ENCODE measurements around the gene SLC17A7. TPM values are rescaled to one million over a fixed set of nuclear protein-coding genes. Genes with fewer than 3 reads are reported as not detected.
"Not testable (repeated sequence)": the region's sequence is repeated elsewhere in the genome, so short reads cannot be mapped to it uniquely, and the experiment has no call there.

SLC17A7 gene
- total RNA-seq, 2 experiments from 2014 or later, result 0.30 to 0.43 TPM

DNA sequence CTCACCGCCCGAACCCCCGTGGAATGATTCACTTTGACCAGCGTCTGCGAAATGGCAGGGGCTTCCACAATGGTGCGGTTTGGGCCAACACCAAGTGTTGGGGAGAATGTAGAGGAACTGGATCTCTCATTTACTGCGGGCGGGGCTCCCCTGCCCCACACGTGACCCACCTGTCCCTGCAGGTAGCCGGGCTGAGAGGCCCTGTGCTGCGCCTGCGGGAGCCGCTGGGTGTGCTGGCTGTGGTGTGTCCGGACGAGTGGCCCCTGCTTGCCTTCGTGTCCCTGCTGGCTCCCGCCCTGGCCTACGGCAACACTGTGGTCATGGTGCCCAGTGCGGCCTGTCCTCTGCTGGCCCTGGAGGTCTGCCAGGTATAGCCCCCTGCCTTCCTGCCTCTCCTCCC, 26.9 kb upstream of the SLC17A7 start:
- CTCF ChIA-PET, result interaction anchor here (3.2 kb wide), 1 partner anchor 243 kb away, joined by 13 read pairs; no protein-coding TSS in a partner anchor
- peak overlapping the region; percentile 77 for H3K4me3 Mint-ChIP-seq
- peak overlapping the region; percentile 100 for H3K27ac Mint-ChIP-seq

DNA sequence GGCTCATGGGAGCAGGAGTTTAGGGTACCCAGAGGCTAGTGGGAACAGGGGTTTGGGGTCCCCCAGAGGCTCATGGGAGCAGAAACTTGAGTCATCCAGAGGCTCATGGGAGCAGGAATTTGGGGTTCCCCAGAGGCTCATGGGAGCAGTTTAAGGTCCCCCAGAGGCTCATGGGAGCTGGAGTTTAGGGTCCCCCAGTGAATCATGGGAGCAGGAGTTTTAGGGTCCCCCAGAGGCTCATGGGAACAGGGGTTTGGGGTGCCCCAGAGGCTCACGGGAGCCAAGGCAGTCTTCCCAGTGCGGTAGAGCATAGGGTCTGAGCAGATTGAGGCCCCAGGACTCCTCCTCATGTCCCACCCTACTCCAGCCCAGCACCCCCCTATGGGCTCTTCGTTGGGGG, 24.0 kb upstream of the SLC17A7 start:
- H3K4me3 Mint-ChIP-seq, result no peak overlapping the region
- CTCF ChIA-PET, result no interaction called here
- no peaks in the 10 kb centered on the region for H3K27me3 Mint-ChIP-seq
- peaks cover 26% of the 10 kb centered on the region for H3K4me1 Mint-ChIP-seq
- peak overlapping the region; percentile 26 for H3K27ac Mint-ChIP-seq
- peaks cover 27% of the 10 kb centered on the region for H3K36me3 Mint-ChIP-seq (ENCODE audit: low read depth)
- POLR2A ChIA-PET, result interaction anchor here (0.7 to 10.7 kb wide), 2 partner anchors 12 to 20 kb away, joined by 5 to 192 read pairs; partner anchors contain the start of genes ALDH16A1 and PIH1D1
- H3K9me3 Mint-ChIP-seq, result no peaks in the 10 kb centered on the region
- DNase-seq, result no peak

More for the DNA sequence above, 26.9 kb upstream of the SLC17A7 start:
- peaks cover 21% of the 10 kb centered on the region for H3K36me3 Mint-ChIP-seq (ENCODE audit: low read depth)
- H3K9me3 Mint-ChIP-seq, result no peaks in the 10 kb centered on the region
- H3K4me1 Mint-ChIP-seq, result peaks cover 50% of the 10 kb centered on the region
- no peaks in the 10 kb centered on the region for H3K27me3 Mint-ChIP-seq
- POLR2A ChIA-PET, result interaction anchor here (1.0 to 10.7 kb wide), 7 partner anchors 9 to 208 kb away, joined by 3 to 192 read pairs (median 6); partner anchors contain the start of genes ALDH16A1, PIH1D1 and PRMT1
- no peak for DNase-seq

DNA sequence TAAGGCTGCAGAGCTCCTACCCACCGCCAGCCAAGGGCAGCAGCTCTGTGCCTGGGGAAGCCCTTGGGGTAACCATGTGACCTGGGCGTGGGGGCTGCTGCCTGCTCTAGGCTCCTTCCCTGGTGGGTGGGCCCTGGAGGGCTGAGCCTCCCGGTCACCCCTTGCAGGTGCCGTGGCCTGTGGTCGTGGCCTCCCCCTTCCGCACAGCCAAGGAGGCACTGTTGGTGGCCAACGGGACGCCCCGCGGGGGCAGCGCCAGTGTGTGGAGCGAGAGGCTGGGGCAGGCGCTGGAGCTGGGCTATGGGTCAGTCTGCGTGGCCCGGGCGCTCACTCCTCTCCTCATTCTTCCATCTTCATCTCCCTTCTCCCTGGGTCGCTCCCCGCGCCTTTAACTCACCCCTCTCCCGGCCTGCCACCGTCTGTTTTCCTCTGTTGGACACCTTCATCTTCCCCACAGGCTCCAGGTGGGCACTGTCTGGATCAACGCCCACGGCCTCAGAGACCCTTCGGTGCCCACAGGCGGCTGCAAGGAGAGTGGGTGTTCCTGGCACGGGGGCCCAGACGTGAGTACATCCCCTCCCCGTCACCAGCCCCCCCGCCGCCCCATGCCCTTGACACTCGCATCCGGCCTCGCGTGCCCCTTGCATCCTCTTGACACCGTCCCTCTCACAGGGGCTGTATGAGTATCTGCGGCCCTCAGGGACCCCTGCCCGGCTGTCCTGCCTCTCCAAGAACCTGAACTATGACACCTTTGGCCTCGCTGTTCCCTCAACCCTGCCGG, 22.8 kb upstream of the SLC17A7 start:
- H3K4me3 Mint-ChIP-seq, result no peak overlapping the region
- H3K4me1 Mint-ChIP-seq, result peaks cover 20% of the 10 kb centered on the region
- no peaks in the 10 kb centered on the region for H3K27me3 Mint-ChIP-seq
- ChIA-PET POLR2A (interaction anchor here (10.7 kb wide), 1 partner anchor 11 kb away, joined by 192 read pairs; the partner anchor contains the start of genes ALDH16A1 and PIH1D1), CTCF (no interaction called here)
- no peak for DNase-seq
- no peaks in the 10 kb centered on the region for H3K9me3 Mint-ChIP-seq
- H3K36me3 Mint-ChIP-seq (ENCODE audit: low read depth), result peaks cover 33% of the 10 kb centered on the region
- H3K27ac Mint-ChIP-seq, result no peak overlapping the region

DNA sequence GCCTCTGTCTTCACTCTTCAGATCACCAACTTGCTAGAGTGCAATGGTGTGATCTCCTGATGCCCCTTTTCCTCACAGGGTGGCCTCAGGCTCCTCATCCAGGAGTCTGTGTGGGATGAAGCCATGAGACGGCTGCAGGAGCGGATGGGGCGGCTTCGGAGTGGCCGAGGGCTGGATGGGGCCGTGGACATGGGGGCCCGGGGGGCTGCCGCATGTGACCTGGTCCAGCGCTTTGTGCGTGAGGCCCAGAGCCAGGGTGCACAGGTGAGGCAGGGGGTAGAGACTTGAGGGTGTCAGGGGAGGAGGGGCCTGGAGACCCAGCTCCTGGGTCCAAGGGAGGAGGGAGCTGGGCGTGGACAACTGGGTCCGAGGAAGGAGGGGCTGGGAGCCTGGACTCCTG, 21.2 kb upstream of the SLC17A7 start:
- ChIA-PET CTCF (no interaction called here), POLR2A (interaction anchor here (1.3 kb wide), 1 partner anchor 9 kb away, joined by 3 read pairs; the partner anchor contains the start of gene ALDH16A1)
- H3K4me1 Mint-ChIP-seq, result peaks cover 21% of the 10 kb centered on the region
- peaks cover 27% of the 10 kb centered on the region for H3K36me3 Mint-ChIP-seq (ENCODE audit: low read depth)
- H3K27ac Mint-ChIP-seq, result no peak overlapping the region
- no peak overlapping the region for H3K4me3 Mint-ChIP-seq
- no peaks in the 10 kb centered on the region for H3K9me3 Mint-ChIP-seq
- no peaks in the 10 kb centered on the region for H3K27me3 Mint-ChIP-seq
- no peak for DNase-seq

DNA sequence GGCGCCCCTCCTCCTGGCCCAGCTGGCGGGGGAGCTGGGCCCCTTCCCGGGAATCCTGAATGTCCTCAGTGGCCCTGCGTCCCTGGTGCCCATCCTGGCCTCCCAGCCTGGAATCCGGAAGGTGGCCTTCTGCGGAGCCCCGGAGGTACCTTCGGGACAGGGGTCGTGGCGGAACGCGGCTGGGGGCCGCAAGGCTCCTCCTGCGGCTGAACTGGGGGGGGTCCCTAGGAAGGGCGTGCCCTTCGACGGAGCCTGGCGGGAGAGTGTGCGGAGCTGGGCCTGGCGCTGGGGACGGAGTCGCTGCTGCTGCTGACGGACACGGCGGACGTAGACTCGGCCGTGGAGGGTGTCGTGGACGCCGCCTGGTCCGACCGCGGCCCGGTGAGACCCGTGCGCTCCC, 20.3 kb upstream of the SLC17A7 start:
- H3K27me3 Mint-ChIP-seq, result no peaks in the 10 kb centered on the region
- H3K36me3 Mint-ChIP-seq (ENCODE audit: low read depth), result peaks cover 28% of the 10 kb centered on the region
- no peak overlapping the region for H3K27ac Mint-ChIP-seq
- H3K4me1 Mint-ChIP-seq, result peaks cover 24% of the 10 kb centered on the region
- ChIA-PET CTCF (no interaction called here), POLR2A (interaction anchor here (1.3 to 5.2 kb wide), 2 partner anchors 8 kb away, joined by 3 to 47 read pairs; partner anchors contain the start of gene ALDH16A1)
- H3K4me3 Mint-ChIP-seq, result no peak overlapping the region
- H3K9me3 Mint-ChIP-seq, result no peaks in the 10 kb centered on the region
- DNase-seq, result no peak

DNA sequence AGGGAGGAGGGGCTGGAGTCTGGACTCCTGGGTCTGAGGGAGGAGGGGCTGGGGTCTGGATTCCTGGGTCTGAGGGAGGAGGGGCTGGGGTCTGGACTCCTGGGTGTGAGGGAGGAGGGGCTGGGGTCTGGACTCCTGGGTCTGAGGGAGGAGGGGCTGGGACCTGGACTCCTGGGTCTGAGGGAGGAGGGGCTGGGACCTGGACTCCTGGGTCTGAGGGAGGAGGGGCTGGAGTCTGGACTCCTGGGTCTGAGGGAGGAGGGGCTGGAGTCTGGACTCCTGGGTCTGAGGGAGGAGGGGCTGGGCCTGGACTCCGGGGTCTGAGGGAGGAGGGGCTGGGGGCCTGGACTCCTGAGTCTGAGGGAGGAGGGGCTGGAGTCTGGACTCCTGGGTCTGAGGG, 19.8 kb upstream of the SLC17A7 start:
- DNase-seq, H3K27me3 Mint-ChIP-seq, H3K4me3 Mint-ChIP-seq, H3K9me3 Mint-ChIP-seq, CTCF ChIA-PET, H3K27ac Mint-ChIP-seq: not testable (repeated sequence)
- H3K36me3 Mint-ChIP-seq (ENCODE audit: low read depth), result peaks cover 33% of the 10 kb centered on the region
- peaks cover 29% of the 10 kb centered on the region for H3K4me1 Mint-ChIP-seq
- POLR2A ChIA-PET, result interaction anchor here (1.3 to 5.2 kb wide), 2 partner anchors 8 to 9 kb away, joined by 3 to 47 read pairs; partner anchors contain the start of gene ALDH16A1

DNA sequence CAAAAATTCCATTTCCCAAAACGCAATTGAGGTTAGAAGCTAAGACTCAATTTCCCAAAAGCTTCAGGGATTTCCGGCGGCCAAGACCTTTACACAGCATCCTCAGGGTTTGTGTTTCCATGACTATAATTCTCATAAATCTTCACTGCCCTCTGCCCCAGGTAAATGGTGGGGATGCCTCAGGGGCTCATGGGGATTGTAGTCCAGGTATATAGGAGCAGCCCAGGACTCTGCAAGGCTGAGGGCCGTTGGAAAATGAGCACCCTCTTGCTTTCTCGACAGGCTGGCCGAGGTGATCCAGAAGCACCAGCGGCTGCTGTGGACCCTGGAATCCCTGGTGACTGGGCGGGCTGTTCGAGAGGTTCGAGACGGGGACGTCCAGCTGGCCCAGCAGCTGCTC, 18.1 kb upstream of the SLC17A7 start:
- ChIA-PET POLR2A (interaction anchor here (1.1 to 5.2 kb wide), 4 partner anchors 10 to 70 kb away, joined by 3 to 47 read pairs (median 6); partner anchors contain the start of gene RPL13A), CTCF (interaction anchor here (10.1 kb wide), 1 partner anchor 12 kb away, joined by 159 read pairs; the partner anchor contains the start of gene FLT3LG)
- H3K27me3 Mint-ChIP-seq, result no peaks in the 10 kb centered on the region
- no peak for DNase-seq
- no peaks in the 10 kb centered on the region for H3K9me3 Mint-ChIP-seq
- peaks cover 38% of the 10 kb centered on the region for H3K4me1 Mint-ChIP-seq
- H3K36me3 Mint-ChIP-seq (ENCODE audit: low read depth), result peaks cover 26% of the 10 kb centered on the region
- no peak overlapping the region for H3K4me3 Mint-ChIP-seq
- no peak overlapping the region for H3K27ac Mint-ChIP-seq

DNA sequence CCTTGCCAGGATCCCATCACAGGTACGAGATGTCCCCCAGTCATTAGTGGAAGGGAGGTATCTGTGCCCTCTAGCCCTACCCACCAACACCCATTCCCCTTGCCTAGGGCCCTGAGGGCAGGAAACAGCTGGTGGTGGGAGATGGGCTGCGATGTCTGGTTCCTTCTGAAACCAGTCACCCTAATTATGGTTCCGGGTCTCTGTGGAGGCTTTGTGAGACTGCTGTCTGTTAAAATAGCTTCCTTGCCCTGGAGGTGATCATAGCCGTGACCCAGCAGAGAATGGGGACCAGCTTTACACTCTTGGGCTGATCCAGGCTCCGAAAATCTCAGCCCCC, 17.2 kb upstream of the SLC17A7 start:
- Mint-ChIP-seq H3K27ac (peak overlapping the region; percentile 88), H3K27me3 (no peaks in the 10 kb centered on the region), H3K4me3 (no peak overlapping the region), H3K36me3 (ENCODE audit: low read depth) (peaks cover 24% of the 10 kb centered on the region), H3K9me3 (no peaks in the 10 kb centered on the region), H3K4me1 (peaks cover 44% of the 10 kb centered on the region)
- CTCF ChIA-PET, result interaction anchor here (0.8 to 10.1 kb wide), 4 partner anchors 13 to 233 kb away, joined by 3 to 159 read pairs (median 7); partner anchors contain the start of gene FLT3LG
- no peak for DNase-seq
- POLR2A ChIA-PET, result interaction anchor here (0.7 to 5.2 kb wide), 9 partner anchors 11 to 102 kb away, joined by 3 to 47 read pairs (median 5); partner anchors contain the start of genes FLT3LG and RPL13A

DNA sequence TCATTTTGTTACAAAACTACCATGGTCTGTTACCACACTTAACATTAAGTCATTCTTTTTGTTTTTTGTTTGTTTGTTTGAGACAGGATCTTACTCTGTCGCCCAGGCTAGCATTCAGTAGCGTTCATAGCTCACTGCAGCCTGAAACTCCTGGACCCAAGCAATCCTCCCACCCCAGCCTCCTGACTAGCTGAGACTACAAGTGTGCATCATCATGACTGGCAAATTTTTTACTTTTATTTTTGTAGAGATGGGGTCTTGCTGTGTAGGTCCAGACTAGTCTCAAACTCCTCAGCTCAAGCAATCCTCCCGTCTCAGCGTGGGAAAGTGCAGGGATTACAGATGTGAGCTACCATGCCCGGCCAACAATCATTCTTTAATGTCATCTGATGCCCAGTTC, 15.0 kb upstream of the SLC17A7 start:
- POLR2A ChIA-PET, result interaction anchor here (0.9 to 6.8 kb wide), 2 partner anchors 13 to 33 kb away, joined by 3 to 192 read pairs; partner anchors contain the start of gene FLT3LG
- CTCF ChIA-PET, result interaction anchor here (1.0 to 10.1 kb wide), 3 partner anchors 15 to 65 kb away, joined by 3 to 159 read pairs (median 6); partner anchors contain the start of gene FLT3LG

DNA sequence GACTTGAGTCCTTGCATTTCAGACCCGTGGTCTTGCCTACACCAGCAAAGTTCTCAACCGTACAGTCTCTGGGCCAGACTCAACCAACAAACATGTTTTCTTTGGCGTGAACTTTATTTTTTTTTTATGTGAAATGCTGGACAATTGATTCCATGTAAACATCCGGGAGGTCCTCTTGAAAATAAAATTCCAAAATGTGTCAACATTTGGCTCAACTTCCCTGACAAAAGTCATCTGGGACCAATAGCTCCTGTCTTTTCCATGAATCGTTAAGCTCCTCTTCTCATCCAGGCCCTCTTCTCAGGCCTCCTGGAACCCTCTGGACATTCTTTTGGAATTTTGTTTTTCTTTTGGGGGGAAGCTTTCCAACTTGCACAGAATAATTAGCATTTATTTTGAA, 14.4 kb upstream of the SLC17A7 start:
- CTCF ChIA-PET, result interaction anchor here (2.6 to 10.1 kb wide), 2 partner anchors 16 to 65 kb away, joined by 6 to 159 read pairs; partner anchors contain the start of gene FLT3LG
- POLR2A ChIA-PET, result interaction anchor here (6.8 kb wide), 1 partner anchor 13 kb away, joined by 192 read pairs; the partner anchor contains the start of gene FLT3LG
- Mint-ChIP-seq H3K4me1 (peaks cover 59% of the 10 kb centered on the region), H3K4me3 (no peak overlapping the region), H3K9me3 (no peaks in the 10 kb centered on the region), H3K27me3 (no peaks in the 10 kb centered on the region), H3K36me3 (ENCODE audit: low read depth) (peaks cover 27% of the 10 kb centered on the region), H3K27ac (peak overlapping the region; percentile 68)
- no peak for DNase-seq

More for the DNA sequence above, 15.0 kb upstream of the SLC17A7 start:
- no peak overlapping the region for H3K4me3 Mint-ChIP-seq
- peak overlapping the region; percentile 68 for H3K27ac Mint-ChIP-seq
- no peaks in the 10 kb centered on the region for H3K27me3 Mint-ChIP-seq
- DNase-seq, result no peak
- H3K36me3 Mint-ChIP-seq (ENCODE audit: low read depth), result peaks cover 24% of the 10 kb centered on the region
- H3K9me3 Mint-ChIP-seq, result no peaks in the 10 kb centered on the region
- peaks cover 59% of the 10 kb centered on the region for H3K4me1 Mint-ChIP-seq

DNA sequence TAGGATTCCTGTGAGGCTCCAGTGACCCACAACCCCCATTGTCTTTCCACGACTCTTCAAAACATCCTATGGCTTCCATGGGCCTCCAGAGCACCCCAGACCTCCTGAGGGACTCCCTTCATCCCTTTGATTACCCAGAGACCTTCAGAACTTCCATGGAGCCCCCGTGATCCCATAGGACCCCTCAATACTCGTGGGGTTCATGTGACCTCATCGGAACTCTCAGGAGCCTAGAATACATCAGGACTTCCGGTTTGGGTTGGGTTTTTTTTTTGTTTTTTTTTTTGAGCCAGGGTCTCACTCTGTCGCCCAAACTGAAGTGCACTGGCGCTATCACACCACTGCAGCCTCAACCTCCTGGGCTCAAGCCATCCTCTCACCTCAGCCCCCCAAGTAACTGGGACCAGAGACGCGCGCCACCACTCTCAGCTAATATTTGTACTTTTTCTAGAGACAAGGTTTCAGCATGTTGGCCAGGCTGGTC, 12.5 kb upstream of the SLC17A7 start:
- no peaks in the 10 kb centered on the region for H3K9me3 Mint-ChIP-seq
- DNase-seq, result no peak
- ChIA-PET CTCF (interaction anchor here (1.0 to 10.1 kb wide), 7 partner anchors 13 to 115 kb away, joined by 3 to 159 read pairs (median 6); partner anchors contain the start of gene FLT3LG), POLR2A (interaction anchor here (0.8 to 6.8 kb wide), 17 partner anchors 8 to 460 kb away, joined by 3 to 192 read pairs (median 3); partner anchors contain the start of genes CD37, FLT3LG, GYS1 and RPL13A)
- no peaks in the 10 kb centered on the region for H3K27me3 Mint-ChIP-seq
- H3K36me3 Mint-ChIP-seq (ENCODE audit: low read depth), result peaks cover 38% of the 10 kb centered on the region
- peak overlapping the region; percentile 99 for H3K4me3 Mint-ChIP-seq
- peak overlapping the region; percentile 100 for H3K27ac Mint-ChIP-seq
- H3K4me1 Mint-ChIP-seq, result peaks cover 71% of the 10 kb centered on the region

DNA sequence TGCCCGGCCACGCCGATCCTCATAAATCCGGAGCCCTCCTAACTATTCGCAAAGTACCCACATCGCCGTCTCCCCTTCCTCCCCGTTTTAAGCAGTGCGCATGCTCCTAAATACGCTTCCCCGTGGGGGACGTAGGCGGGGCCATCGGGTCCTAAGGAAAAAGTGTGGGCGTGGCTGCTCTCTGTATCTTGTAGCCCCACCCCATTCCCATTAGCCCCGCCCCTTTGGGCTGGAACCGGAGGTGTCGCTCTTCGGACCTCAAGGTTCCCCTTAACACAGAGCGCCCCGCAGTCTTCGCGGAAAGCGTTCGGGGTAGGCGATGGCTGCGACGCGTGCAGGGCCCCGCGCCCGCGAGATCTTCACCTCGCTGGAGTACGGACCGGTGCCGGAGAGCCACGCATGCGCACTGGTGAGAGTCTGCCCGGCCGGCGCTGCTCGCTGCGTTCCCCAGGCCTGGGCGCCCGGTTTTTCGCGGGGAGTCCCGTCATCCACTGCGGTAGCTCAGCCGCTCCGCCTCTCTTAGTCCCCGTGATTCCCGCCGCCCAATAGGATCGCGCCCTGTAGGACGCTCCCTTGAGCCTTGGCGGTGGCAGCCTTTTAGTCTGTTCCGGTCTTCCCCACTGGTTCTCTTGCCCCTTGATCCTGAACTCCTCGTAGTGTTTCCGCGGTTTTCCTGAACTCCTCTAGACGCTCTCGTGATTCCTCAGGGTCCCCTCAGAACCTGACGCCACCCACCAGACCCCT, 11.9 kb upstream of the SLC17A7 start, which contains the start of gene ALDH16A1:
Gene ALDH16A1 (plus strand): TSS at position 213 of the 744 bp plus-strand sequence. CDS start 107 bp downstream, at position 320.
- DNase-seq, result peak; percentile 98
- H3K4me3 Mint-ChIP-seq, result peak within 1 kb of the TSS; percentile 99
- H3K9me3 Mint-ChIP-seq, result no peaks in the 10 kb centered on the region
- H3K36me3 Mint-ChIP-seq (ENCODE audit: low read depth), result peaks cover 44% of the 10 kb centered on the region
- no peaks in the 10 kb centered on the region for H3K27me3 Mint-ChIP-seq
- H3K4me1 Mint-ChIP-seq, result peaks cover 71% of the 10 kb centered on the region
- CTCF ChIA-PET, result interaction anchor here (0.6 to 10.1 kb wide), 7 partner anchors 14 to 460 kb away, joined by 3 to 159 read pairs (median 6); partner anchors contain the start of genes FLT3LG, GYS1 and RUVBL2
- POLR2A ChIA-PET, result interaction anchor here (0.6 to 6.8 kb wide), 21 partner anchors 9 to 460 kb away, joined by 3 to 192 read pairs (median 4); partner anchors contain the start of genes FLT3LG, GYS1, RPL13A and RPS11
- peak within 1 kb of the TSS; percentile 100 for H3K27ac Mint-ChIP-seq

All from activated CD4-positive, alpha-beta memory T cell treated with anti-CD3 and anti-CD28 coated beads, Interleukin-2, amount 10 ng/mL, durations not matched to agents 7 days and 5 days (primary cell).